ENCODE results near the gene TM4SF4. TPM values are rescaled to one million over a fixed set of nuclear protein-coding genes. Genes with fewer than 3 reads are reported as not detected.

Gene TM4SF4
- total RNA-seq, 1 donor from 2014 or later, result not detected

GRCh38 chr3:149534671-149535332, 60.3 kb downstream of the TM4SF4 start:
- H3K9me3 ChIP-seq (replicated peaks), result no peaks in the 10 kb centered on the region
- H3K36me3 ChIP-seq, result no peaks in the 10 kb centered on the region
- TF ChIP-seq, protein P1, sequence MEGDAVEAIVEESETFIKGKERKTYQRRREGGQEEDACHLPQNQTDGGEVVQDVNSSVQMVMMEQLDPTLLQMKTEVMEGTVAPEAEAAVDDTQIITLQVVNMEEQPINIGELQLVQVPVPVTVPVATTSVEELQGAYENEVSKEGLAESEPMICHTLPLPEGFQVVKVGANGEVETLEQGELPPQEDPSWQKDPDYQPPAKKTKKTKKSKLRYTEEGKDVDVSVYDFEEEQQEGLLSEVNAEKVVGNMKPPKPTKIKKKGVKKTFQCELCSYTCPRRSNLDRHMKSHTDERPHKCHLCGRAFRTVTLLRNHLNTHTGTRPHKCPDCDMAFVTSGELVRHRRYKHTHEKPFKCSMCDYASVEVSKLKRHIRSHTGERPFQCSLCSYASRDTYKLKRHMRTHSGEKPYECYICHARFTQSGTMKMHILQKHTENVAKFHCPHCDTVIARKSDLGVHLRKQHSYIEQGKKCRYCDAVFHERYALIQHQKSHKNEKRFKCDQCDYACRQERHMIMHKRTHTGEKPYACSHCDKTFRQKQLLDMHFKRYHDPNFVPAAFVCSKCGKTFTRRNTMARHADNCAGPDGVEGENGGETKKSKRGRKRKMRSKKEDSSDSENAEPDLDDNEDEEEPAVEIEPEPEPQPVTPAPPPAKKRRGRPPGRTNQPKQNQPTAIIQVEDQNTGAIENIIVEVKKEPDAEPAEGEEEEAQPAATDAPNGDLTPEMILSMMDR (IDR thresholded peaks at IDR 0.05; ENCODE audit: borderline replicate concordance), result no peak
- intact Hi-C loops (cut with micrococcal nuclease), result no loop called here
- H3K27ac ChIP-seq (replicated peaks), result peak overlapping the region; percentile 41
- H3K4me1 ChIP-seq, result peaks cover 64% of the 10 kb centered on the region
- no peaks in the 10 kb centered on the region for H3K27me3 ChIP-seq (ENCODE audit: low read depth)
- no peak overlapping the region for H3K4me3 ChIP-seq
- no peak for DNase-seq

DNA sequence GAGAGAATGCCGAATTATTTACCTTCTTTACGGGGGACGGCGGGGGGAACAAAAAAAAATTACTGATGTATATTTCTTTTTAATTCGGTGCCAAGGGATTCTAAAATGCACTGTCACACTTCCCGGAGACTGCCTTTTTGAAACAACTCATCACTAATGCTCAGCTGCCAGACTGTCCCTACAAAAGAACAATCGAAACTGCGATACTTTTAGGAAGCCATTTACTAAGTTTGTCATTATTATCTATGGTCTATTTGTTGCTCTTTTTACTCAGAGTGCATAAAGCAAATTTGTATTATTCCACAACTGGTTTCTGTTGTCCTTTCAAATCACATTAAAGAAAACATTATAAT, 60.8 kb downstream of the TM4SF4 start:
- intact Hi-C loops (cut with micrococcal nuclease), result no loop called here
- DNase-seq, result no peak
- no peaks in the 10 kb centered on the region for H3K27me3 ChIP-seq (ENCODE audit: low read depth)
- no peaks in the 10 kb centered on the region for H3K9me3 ChIP-seq (replicated peaks)
- H3K4me1 ChIP-seq, result peaks cover 70% of the 10 kb centered on the region
- TF ChIP-seq, protein P1 (IDR thresholded peaks at IDR 0.05; ENCODE audit: borderline replicate concordance), result no peak
- no peak overlapping the region for H3K4me3 ChIP-seq
- H3K27ac ChIP-seq (replicated peaks), result peak overlapping the region; percentile 41
- H3K36me3 ChIP-seq, result no peaks in the 10 kb centered on the region

- intact Hi-C loops (cut with micrococcal nuclease), result no loop called here
- H3K27ac ChIP-seq (replicated peaks), result peak overlapping the region; percentile 41
- DNase-seq, result peak; percentile 73
- no peaks in the 10 kb centered on the region for H3K9me3 ChIP-seq (replicated peaks)
- peaks cover 6% of the 10 kb centered on the region for H3K36me3 ChIP-seq
- TF ChIP-seq, protein P1 (IDR thresholded peaks at IDR 0.05; ENCODE audit: borderline replicate concordance), result no peak
- peaks cover 77% of the 10 kb centered on the region for H3K4me1 ChIP-seq
- H3K27me3 ChIP-seq (ENCODE audit: low read depth), result no peaks in the 10 kb centered on the region
- peak overlapping the region; percentile 18 for H3K4me3 ChIP-seq
These were observed 61.9 kb downstream of the TM4SF4 start for GRCh38 chr3:149536429-149536828.

DNA sequence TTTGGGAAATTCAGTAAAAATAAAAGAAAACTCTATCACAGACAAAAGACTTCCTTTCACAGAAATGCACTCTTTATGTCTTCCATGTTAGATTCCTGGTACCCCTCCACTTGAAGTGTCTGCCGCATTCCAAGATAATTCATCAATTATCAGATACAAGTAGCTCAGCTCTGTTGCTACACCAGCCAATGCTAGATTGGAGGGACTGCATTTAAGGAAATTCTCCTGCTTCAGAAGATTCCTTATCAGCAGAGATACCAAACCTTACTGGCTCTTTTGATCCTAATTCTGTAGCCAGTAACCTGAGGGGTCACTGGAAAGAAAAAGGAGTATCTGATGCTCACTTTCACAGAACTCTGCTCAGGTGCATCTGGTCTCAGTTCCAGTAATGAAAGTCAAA, 63.9 kb downstream of the TM4SF4 start:
- peaks cover 81% of the 10 kb centered on the region for H3K4me1 ChIP-seq
- TF ChIP-seq, protein P1 (IDR thresholded peaks at IDR 0.05; ENCODE audit: borderline replicate concordance), result no peak
- no peaks in the 10 kb centered on the region for H3K27me3 ChIP-seq (ENCODE audit: low read depth)
- H3K4me3 ChIP-seq, result no peak overlapping the region
- H3K27ac ChIP-seq (replicated peaks), result no peak overlapping the region
- intact Hi-C loops (cut with micrococcal nuclease), result no loop called here
- H3K36me3 ChIP-seq, result peaks cover 14% of the 10 kb centered on the region
- H3K9me3 ChIP-seq (replicated peaks), result no peaks in the 10 kb centered on the region
- no peak for DNase-seq

DNA sequence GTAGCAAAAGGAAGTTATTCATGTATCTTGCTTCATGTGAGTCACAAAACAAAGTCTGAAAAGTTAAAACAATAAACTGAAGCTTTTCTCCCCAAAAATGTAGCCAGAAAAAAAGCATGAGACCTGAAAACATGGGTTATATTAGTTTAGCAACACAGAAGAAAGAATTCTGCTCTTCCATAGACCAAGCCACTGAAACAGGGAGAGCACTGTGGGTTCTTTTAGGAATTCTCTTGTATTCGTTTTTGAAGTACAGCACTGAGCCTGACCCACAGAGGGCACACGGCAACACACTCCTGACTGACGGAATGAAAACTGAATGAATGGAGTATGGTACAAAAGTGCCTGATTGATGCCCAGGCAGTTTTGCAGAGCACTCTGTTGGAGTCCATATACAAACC, 66.6 kb downstream of the TM4SF4 start:
- intact Hi-C loops (cut with micrococcal nuclease), result no loop called here
- no peaks in the 10 kb centered on the region for H3K9me3 ChIP-seq (replicated peaks)
- H3K36me3 ChIP-seq, result peaks cover 14% of the 10 kb centered on the region
- H3K4me3 ChIP-seq, result no peak overlapping the region
- no peak for DNase-seq
- no peaks in the 10 kb centered on the region for H3K27me3 ChIP-seq (ENCODE audit: low read depth)
- TF ChIP-seq, protein P1 (IDR thresholded peaks at IDR 0.05; ENCODE audit: borderline replicate concordance), result no peak
- H3K4me1 ChIP-seq, result peaks cover 56% of the 10 kb centered on the region
- H3K27ac ChIP-seq (replicated peaks), result no peak overlapping the region

Measured in left ventricle myocardium inferior (tissue), 1 donor.